KG1 (cell line): ENCODE measurements around the gene EMSY.

Source experiments
- DNase-seq: peaks from one replicate; lab custom pipeline; 2025; lab: John Stamatoyannopoulos, UW

EMSY gene

DNA sequence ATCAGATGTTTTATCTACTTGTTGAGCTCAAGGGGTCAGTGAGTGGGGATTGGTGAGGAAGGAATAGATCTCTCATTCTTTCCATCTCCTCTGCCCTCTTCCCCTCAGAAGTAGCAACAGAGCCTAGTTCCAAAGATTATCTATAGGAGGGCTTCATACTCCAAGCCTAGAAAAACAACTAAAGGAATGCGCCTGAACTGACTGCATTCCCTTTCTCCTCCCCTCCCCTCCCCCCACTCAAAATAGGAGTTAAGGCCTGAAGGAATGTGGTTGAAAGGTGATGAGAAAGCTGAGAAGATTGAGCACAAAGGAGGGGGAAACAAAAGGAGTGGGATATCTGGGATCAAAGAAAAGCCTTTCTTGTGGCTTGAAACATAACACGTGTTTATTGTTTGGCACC lies 10.5 kb downstream of the EMSY start:
- no peak for DNase-seq

DNA sequence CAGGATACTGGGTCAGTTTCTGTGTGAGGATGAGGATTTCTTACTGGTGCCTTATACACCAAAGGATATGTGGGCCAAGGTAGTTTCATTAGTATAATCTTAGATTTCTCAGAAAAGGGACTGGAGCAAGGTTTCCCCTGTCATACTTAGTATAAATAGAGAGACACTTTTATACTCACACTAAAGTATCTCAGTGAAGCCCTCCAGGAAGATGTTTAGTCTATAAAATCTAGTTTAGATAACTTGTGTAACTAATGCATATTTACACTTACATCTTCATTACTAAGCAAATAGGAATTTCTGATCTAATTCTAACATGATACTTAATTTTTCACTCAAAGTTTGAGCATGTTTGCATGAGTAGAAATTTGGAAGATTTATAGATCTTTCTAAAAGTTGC lies 11.1 kb downstream of the EMSY start:
- DNase-seq: no peak

DNA sequence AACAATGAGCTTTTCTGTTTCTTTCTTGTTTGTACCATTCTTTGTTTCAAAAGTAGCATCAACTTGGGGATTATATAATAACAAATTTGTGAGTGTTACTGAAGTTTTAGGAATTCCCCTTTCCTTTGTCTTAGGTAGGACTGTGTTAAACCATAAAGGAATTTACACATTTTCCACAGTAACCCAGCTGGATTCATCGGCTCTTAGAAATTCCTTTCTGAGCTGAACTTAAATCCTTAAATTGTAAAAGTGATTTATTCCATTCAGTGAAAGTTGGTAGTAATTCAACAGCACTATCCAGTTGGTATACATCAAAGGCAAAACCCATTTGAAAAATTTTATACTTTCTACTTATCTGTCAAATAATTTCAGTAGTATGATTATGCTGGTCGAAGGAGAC lies 11.8 kb downstream of the EMSY start:
- DNase-seq: no peak

DNA sequence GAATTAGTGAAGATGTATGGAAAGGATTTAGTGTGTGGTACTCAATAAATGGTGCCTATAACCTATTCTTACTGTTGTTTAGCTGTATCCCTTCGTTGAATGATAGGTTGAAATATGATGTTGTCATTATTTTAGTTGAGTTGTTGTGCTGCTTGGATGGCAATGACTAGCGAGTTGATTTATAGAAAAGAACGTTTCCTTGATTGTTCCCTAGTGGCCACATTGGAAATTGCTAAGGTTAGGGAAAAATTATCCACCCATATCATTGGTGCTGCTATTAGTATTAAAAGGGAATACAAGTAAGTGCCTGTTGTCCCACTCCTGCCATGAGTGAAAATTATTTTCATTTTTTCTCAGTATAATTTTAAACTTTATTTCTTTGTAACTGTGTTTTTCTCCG lies 14.5 kb downstream of the EMSY start:
- no peak for DNase-seq

DNA sequence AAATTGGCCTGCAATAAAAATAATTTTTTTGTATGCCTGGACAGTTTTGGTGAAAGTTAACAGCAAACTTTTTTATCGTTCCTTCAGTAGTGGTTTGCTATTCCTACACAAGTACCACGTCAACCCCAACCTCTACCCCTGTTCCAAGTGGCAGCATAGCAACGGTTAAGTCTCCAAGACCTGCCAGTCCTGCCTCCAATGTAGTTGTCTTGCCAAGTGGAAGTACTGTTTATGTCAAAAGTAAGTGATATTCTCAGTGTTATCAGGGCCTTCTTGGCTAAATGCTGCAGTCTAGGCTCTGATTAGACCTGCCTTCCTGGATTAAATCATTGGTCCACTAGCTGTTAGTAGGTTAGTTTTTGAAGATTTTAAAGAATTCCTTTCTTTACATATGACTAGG lies 15.0 kb downstream of the EMSY start:
- DNase-seq: no peak

DNA sequence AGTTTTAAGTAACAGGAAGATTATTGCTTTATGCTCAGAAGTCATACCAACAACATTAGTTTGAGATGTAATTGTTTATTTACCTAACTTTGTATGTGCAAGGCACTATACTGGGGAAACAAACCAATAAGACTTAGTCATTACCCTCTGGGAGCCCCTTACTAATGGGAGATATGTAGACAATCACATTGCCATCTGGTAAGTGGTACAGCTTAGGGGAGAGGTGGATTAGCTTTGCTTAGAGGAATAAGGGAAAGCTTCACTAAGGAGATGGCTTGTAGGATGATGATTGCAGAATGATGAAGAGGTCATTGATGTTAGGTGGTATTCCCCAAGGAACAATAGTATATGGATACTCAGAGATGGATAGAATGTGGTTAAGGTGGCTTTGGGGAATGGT lies 17.5 kb downstream of the EMSY start:
- no peak for DNase-seq

DNA sequence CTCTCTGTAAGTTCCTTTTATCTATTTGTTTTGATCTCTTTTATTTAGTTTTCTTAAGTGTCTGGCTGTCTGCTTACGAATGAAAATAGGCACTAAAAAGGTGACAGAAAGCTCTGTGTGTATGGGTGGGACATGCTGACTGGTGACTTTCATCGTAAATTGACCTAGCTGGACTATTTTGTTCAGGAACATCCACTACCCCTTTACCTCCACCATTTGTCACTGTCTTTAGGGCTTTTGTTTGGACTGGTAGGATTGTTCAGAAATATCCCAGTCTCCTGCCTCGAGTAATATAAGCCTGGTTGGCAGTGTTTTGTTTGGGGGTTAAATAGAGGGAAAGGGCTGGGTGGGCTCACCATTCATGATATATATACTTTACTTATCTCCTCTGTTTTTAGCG lies 20.9 kb downstream of the EMSY start:
- DNase-seq: no peak

DNA sequence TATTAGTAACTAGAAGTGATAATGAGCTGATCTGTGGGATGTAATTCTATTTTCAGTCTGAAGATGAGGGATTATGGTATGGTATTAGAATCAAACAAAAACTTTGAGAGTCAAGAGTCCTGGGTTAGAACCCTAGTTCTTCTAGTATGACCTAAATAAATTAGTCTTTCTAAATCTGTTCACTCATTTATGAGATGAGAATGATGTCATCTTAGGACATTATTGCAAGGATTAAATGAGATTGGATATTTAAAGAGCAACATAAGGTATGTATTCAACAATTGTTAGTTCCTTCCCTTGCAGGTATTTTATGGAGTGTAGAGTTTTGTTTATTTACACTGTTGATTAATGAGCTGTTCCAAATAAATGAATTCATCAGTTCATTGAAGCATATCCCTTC lies 21.8 kb downstream of the EMSY start:
- DNase-seq: no peak

DNA sequence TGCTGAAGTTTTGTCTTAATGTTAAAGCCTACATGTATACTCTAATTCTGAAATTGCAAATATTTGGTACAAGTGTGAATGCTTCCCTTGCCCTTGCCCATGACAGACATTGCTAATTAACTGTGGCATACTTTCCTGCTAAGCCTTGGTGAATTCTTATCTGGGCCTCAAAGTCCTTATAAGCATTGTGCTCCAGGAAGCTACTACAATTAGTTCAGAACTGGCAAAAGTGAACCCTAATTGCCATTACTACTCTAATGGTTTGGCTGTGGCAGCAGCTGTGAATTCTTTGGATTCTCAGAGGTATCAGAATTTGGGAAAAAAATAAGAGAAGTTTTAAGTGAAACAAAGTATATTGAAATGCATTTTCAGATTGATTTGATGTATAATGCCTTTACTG lies 24.3 kb downstream of the EMSY start:
- no peak for DNase-seq

DNA sequence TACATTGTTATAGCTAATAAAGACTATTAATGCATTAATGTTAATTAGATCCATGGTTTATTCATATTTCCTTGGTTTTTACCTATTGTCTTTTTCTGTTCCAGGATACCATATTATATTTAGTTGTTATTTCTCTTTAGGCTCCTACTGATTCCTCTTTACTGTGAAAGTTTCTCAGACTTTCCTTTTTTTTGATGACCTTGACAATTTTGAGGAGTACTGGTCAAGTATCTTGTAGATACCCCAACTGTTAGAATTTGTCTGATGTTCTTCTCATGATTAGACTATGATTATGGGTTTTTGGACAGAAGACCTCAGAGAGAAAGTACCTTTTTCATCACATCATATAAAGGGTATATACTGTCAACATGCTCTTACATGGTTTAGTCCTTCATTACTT lies 26.6 kb downstream of the EMSY start:
- DNase-seq: no peak

DNA sequence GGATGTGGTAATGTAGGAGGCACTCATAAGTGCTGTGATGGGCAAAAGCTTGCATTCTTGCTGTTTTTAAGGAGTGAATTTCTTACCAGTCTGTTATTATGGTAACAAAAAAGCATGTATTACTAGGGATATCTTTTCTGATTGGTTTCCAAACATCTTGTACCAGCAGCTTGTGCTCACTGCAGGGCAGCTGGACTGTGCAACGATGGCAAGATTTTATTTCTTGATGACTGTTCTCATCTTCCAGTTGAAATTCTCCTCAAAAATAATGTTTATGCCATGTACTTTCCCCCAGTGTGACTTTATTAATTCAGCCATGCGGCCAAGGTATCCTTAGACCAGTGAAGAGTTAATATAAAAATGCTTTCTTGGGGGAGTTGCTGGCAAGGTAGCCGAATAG lies 35.4 kb downstream of the EMSY start:
- no peak for DNase-seq

DNA sequence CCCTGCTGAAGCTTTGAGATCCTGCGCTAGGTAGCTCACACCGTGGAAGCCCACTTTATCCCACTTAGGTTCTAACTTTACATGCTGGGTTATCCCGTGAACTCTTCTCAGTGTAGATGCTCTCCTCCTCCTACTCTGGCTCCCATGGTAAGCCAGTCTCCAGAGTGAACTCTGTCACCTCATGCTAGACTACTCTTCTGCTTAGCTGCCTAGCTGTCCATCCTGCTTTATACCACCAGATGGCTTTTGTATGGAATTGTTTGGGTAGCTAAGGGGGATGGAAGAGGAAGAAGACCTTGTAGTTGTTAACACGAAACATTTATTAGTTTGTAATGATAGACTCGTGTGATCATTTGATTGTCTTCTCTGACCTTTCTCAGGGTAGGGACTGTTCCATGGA lies 46.8 kb downstream of the EMSY start:
- no peak for DNase-seq

DNA sequence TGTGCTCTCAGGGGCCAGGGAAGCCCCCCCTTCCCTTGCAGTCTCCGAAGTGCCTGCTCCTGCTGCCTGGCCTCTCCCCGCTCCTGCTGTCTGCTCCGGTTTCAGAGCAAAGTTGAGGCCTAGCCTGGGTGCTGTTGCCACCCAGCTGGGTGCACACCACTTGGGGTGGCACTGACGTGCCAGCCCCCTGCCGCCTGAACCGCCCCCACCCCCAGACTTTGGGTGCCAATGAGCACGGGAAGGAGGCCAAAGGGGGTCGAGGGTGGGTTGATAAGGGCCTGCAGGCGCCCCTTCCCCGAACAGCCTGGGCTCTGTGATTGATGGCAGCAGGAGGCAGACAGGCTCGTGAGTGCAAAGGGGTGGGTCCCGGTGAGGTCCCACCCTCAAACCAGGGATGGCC lies 48.2 kb downstream of the EMSY start:
- DNase-seq: no peak

DNA sequence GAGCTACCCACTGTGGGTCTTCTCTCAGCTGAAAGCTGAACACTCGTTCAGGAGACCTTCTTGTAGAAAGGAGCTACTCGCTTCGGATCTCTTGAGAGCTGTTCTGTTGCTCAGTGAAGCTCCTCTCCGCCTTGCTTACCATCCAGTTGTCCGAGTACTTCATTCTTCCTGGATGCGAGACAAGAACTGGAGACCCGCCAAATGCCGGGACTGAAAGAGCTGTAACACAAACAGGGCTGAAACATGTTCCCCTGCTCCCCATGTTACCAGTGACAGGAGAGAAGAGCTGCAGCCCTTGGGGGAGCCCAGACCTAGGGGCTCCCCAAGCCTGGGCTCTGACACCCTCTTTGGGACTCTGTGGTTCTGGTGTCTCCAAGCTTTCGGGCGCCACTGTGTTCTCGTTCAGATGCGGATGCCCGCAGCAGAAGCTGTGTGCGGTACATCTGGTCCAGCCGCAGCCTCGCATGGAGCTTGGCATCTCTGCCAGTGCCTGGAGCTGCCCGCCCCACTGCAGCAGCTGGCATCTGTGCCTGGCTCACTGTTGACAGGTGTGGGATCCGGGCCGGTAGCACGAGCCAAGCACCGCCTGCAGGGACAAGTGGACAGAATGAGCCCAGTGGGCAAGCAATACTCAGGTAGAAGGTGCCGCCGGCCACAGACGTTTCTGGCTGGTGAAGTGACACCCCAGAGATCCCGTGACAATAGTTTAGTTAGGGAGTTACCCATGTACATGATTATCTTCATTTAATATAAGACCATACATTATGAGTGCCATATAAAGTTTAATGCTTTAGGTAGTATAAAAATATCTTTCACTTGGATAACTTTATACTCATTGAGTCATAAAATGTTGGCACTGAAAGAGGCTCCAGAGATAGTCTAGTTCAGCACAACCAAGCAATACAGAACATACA lies 49.1 kb downstream of the EMSY start:
- no peak for DNase-seq

DNA sequence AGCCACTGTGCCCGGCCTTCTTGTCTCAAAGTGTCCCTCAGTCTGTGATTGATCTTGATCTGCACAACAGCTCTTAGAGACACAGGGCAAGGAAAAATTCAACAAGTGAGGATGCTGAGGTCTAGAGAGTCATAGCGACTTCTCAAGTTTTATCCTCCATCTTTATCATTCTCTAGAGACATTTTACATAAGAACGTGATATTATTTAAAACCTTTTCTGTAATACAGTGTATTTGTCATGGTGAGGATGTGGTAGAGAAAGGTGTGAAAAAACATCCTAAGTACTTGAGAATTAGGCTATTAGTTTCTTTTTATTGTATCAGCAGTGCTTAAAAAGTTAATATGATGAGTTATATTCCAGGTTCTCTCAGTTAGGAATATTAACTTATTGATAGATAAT lies 50.2 kb downstream of the EMSY start:
- DNase-seq: no peak

DNA sequence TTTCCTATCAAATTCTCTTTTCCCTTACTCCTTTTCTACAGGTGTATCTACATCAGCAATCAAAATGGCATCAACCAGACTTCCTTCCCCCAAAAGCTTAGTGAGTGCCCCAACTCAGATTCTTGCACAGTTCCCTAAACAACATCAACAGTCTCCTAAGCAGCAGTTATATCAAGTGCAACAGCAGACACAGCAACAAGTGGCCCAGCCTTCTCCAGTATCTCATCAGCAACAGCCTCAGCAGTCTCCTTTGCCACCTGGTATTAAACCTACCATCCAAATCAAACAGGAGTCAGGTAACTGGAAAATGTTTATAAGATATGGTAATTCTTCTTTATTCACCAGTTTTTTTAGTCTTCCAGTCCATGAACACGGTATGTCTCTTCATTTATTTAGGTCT lies 51.4 kb downstream of the EMSY start:
- no peak for DNase-seq

DNA sequence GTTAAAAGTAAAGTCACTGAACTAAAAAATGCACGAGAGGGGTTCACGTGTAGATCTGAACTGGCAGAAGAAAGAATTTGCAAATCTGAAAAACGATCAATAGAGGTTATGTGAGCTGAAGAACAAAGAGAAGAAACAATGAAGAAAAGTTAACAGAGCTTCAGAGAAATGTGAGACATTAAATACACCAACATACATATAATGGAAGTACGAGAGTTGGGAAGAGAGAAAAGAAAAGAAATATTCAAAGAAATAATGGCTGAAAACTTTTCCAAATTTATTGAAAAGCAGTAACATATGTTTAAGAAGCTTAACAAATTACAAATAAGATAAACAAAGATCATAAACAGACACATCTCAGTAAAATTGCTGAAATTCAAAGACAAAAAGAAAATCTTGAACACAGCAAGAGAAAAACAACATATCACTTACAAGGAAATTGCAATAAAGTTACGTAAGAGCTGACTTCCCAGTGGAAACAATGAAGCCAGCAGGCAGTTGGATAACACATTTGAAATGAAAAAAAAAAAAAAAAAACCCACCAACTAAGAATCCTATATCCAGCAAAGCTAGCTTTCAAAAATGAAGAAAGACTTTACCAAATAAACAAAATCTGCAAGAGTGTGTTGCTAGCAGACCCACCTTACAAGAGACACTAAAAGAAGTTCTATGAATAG lies 56.8 kb downstream of the EMSY start:
- DNase-seq: no peak

DNA sequence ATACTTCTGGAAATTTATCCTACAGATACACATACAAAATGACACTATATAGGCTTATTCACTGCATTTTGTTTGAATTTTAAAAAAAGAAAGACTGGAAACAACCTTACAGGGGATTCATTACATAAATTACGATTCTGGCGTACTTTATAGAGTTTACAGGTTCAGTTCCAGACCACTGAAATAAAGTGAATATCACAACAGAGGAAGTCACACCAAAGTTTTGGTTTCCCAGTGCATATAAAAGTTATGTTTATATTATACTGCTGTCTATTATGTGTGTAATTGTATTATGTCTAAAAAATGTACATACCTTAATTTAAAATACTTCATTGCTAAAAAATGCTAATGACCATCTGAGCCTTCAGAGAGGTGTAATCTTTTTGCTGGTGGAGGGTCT lies 62.0 kb downstream of the EMSY start:
- no peak for DNase-seq

DNA sequence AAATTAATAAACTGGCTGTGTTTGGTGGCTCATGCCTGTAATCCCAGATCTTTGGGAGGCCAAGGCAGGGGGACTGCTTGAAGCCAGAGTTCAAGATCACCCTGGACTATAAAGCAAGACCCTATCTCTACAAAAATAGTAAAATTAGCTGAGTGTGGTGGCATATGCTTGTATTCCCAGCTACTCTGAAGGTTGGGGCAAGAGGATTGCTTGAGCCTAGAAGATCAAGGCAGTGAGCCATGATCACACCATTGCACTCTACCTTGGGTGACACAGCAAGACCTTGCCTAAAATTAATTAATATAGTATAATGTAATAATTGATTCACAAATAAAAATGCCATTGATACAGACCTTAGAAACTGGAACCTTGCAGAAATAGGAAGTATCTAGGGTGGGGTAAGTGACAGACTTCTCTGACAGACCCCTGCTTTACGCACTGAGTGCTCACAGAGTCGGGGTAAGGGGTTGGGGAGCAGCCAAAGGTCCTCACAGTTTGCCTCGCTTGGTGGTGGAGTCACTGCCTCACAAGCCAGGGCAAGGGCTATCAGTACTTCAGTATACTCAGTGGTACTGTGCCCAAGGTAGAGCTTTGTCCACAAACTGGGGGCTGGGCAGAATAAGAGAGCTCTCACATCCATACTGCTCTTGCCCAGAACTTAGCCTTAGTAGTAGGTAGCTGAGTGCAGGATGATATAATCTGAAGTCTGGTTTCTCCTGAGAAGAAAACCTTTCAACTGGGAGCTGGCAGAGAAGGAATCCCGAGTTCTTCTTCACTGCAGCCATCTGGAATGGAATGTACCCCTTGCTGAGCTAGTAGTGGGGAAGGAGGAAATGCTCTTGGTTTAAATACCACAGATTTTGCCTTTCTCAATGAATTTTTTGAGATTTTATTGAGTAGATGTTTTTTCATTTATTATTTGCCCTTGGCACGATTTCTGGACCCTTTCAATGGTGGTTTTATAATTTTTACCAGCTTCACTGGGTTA lies 65.5 kb downstream of the EMSY start:
- no peak for DNase-seq

DNA sequence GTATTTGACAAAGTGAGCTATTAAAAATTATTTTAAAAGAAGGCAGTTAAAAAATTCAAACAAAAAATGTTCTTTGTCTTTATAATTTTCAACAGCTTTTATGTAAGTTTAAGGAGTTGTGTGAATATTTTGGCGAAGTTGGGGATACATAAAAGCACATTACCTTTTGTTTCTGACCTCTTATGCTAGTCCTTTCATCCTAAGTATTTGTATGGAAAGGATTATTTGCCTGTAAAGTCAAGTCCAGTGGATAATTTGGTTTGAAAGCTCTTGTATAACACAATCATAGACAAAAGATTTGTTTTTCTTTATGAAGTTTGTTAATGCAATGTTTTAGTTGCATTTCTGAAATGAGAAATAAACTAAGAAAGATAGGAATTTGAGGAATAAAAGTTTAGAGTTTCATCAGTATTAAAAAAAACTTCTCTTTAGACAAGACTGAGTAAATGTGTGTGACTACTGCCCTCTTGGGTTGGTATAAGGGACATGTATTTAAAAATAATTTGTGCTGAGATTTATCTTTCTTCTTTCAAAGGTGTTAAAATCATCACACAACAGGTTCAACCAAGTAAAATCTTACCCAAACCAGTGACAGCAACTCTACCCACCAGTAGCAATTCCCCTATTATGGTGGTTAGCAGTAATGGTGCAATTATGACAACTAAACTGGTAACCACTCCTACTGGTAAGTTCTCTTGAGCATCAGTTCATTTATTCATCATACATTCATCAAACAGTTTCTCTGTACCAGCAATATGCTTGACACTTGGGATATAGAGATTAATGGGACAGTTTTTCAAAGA lies 68.2 kb downstream of the EMSY start:
- DNase-seq: no peak

DNA sequence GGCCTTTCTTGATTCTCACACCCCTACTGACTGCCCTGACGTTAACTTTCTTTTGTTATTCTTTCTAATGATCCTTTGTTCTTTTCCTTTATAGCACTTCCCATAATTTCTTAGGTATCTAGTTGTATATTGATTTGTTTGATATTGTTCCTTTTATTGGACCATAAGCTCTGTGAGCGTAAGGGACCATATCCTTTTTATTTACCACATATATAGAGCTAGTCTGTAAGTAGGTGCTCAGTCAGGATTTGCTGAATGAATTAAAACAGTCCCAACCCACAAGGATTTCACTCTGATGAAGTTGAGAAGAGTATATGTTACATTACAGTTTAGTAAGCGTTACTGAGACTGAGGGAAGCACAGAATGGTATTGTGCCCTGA lies 68.8 kb downstream of the EMSY start:
- no peak for DNase-seq

DNA sequence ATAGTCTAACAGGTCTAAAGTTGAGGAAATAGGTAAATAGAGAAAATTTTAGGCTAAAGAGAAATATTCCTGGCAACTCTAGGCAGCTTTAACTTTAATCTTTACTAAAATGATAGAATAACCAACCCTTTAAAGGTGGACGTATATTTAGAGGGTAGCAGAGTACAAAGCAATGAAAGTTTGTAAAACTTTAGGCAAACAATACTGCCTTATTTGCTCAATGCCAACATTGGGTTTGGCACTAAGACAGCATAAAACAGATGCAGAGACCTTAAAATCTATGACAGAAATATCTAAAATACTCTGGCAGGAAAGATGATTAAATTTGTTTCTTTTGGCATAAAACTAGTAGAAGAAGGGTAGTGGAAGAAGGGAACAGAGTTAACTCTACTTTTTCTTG lies 70.7 kb downstream of the EMSY start:
- DNase-seq: no peak
